ENCODE measurements around the gene ELP2. TPM values are rescaled to one million over a fixed set of nuclear protein-coding genes. Genes with fewer than 3 reads are reported as not detected.

The ELP2 gene
- total RNA-seq, 2 experiments from 2014 or later = 40.3 to 50.5 TPM

GRCh38 chr18:36141576-36141975 lies 11.9 kb downstream of the ELP2 start:
- no peaks in the 10 kb centered on the region for H3K9me2 ChIP-seq (ENCODE audit: insufficient read depth, low read length)
- POLR2A ChIA-PET = no interaction called here
- CTCF ChIA-PET (ENCODE audit: unreplicated experiment) = no interaction called here

GRCh38 chr18:36142751-36143150 lies 13.1 kb downstream of the ELP2 start:
- Histone ChIP-seq H3K9me3 (ENCODE audit: low read length) (no peaks in the 10 kb centered on the region), H3K4me2 (ENCODE audit: low read length) (no peak overlapping the region), H4K20me1 (ENCODE audit: insufficient read depth, low read length) (no peaks in the 10 kb centered on the region), H3K27ac (ENCODE audit: low read depth, low read length, poor library complexity, severe bottlenecking) (no peak overlapping the region), H3K79me2 (ENCODE audit: insufficient read depth, low read depth, low read length) (no peaks in the 10 kb centered on the region), H3K9me2 (ENCODE audit: insufficient read depth, low read length) (no peaks in the 10 kb centered on the region), H3K4me3 (ENCODE audit: low read depth, low read length, poor library complexity, severe bottlenecking) (no peak overlapping the region), H3K4me1 (ENCODE audit: insufficient read depth, low read length, poor library complexity, severe bottlenecking) (peaks cover 7% of the 10 kb centered on the region), H2AFZ (ENCODE audit: low read length) (no peak overlapping the region), H3K36me3 (ENCODE audit: insufficient read depth, low read length) (peaks cover 79% of the 10 kb centered on the region)
- POLR2A ChIA-PET = no interaction called here
- BruUV-seq (replicated peaks) = no TSS peak
- no peak for DNase-seq (ENCODE audit: low spot score)
- CTCF ChIA-PET (ENCODE audit: unreplicated experiment) = no interaction called here
- intact Hi-C loops (cut with micrococcal nuclease; ENCODE audit: unreplicated experiment) = no loop called here
- TF ChIP-seq EZH2phosphoT487 (IDR thresholded peaks at IDR 0.05; ENCODE audit: borderline replicate concordance, low read depth, low read length) = no peak
- TF ChIP-seq CTCF (conservative IDR thresholded peaks at IDR 0.05; ENCODE audit: low read length) = no peak

More at GRCh38 chr18:36141576-36141975, 11.9 kb downstream of the ELP2 start:
- TF ChIP-seq CTCF (conservative IDR thresholded peaks at IDR 0.05; ENCODE audit: low read length) (no peak), EZH2phosphoT487 (IDR thresholded peaks at IDR 0.05; ENCODE audit: borderline replicate concordance, low read depth, low read length) (no peak)
- no peaks in the 10 kb centered on the region for H3K9me3 ChIP-seq (ENCODE audit: low read length)
- H2AFZ ChIP-seq (ENCODE audit: low read length) = no peak overlapping the region
- intact Hi-C loops (cut with micrococcal nuclease; ENCODE audit: unreplicated experiment) = no loop called here
- H4K20me1 ChIP-seq (ENCODE audit: insufficient read depth, low read length) = no peaks in the 10 kb centered on the region
- no peak overlapping the region for H3K27ac ChIP-seq (ENCODE audit: low read depth, low read length, poor library complexity, severe bottlenecking)
- H3K4me2 ChIP-seq (ENCODE audit: low read length) = no peak overlapping the region
- H3K4me1 ChIP-seq (ENCODE audit: insufficient read depth, low read length, poor library complexity, severe bottlenecking) = peaks cover 1% of the 10 kb centered on the region
- H3K4me3 ChIP-seq (ENCODE audit: low read depth, low read length, poor library complexity, severe bottlenecking) = no peak overlapping the region
- no peaks in the 10 kb centered on the region for H3K79me2 ChIP-seq (ENCODE audit: insufficient read depth, low read depth, low read length)
- BruUV-seq (replicated peaks) = no TSS peak
- peaks cover 78% of the 10 kb centered on the region for H3K36me3 ChIP-seq (ENCODE audit: insufficient read depth, low read length)
- no peak for DNase-seq (ENCODE audit: low spot score)

- no TSS peak for BruUV-seq (replicated peaks)
- CTCF ChIA-PET (ENCODE audit: unreplicated experiment) = no interaction called here
- H3K9me3 ChIP-seq (ENCODE audit: low read length) = no peaks in the 10 kb centered on the region
- TF ChIP-seq EZH2phosphoT487 (IDR thresholded peaks at IDR 0.05; ENCODE audit: borderline replicate concordance, low read depth, low read length) (no peak), CTCF (conservative IDR thresholded peaks at IDR 0.05; ENCODE audit: low read length) (no peak)
- intact Hi-C loops (cut with micrococcal nuclease; ENCODE audit: unreplicated experiment) = no loop called here
- peaks cover 7% of the 10 kb centered on the region for H3K4me1 ChIP-seq (ENCODE audit: insufficient read depth, low read length, poor library complexity, severe bottlenecking)
- no peak overlapping the region for H2AFZ ChIP-seq (ENCODE audit: low read length)
- no peak overlapping the region for H3K4me2 ChIP-seq (ENCODE audit: low read length)
- no peaks in the 10 kb centered on the region for H4K20me1 ChIP-seq (ENCODE audit: insufficient read depth, low read length)
- H3K79me2 ChIP-seq (ENCODE audit: insufficient read depth, low read depth, low read length) = no peaks in the 10 kb centered on the region
- H3K27ac ChIP-seq (ENCODE audit: low read depth, low read length, poor library complexity, severe bottlenecking) = no peak overlapping the region
- DNase-seq (ENCODE audit: low spot score) = no peak
- POLR2A ChIA-PET = interaction anchor here (0.5 to 2.3 kb wide), 3 partner anchors 14 to 315 kb away, joined by 4 to 12 read pairs (median 7); no protein-coding TSS in a partner anchor
- H3K4me3 ChIP-seq (ENCODE audit: low read depth, low read length, poor library complexity, severe bottlenecking) = no peak overlapping the region
- no peaks in the 10 kb centered on the region for H3K9me2 ChIP-seq (ENCODE audit: insufficient read depth, low read length)
- H3K36me3 ChIP-seq (ENCODE audit: insufficient read depth, low read length) = peaks cover 79% of the 10 kb centered on the region
Observed at GRCh38 chr18:36143391-36143790, 13.7 kb downstream of the ELP2 start.

All from OCI-LY7 (cell line).